Common myeloid progenitor, CD34-positive (primary cell): Measurements from ENCODE around the gene PDE3A.

ENCODE experiments used
- CTCF ChIA-PET: fragments of 350-600 bp; sonication (Branson Sonifier 250); formaldehyde crosslinking; loops from one replicate; lab custom pipeline; 2021; ENCODE audit warnings: antibody characterized with exemption; lab: Charles Lee
- POLR2A ChIA-PET: fragments of 350-600 bp; sonication (Branson Sonifier 250); formaldehyde crosslinking; loops from one replicate; lab custom pipeline; 2021; ENCODE audit warnings: antibody characterized with exemption; lab: Charles Lee
- DNase-seq, 3 donors: peaks; one replicate each; pipeline versions ENCODE4 v3.0.0 to v3.0.0-alpha.2; 2013
- H3K27ac ChIP-seq, 2 experiments: 1 replicate in 1 of 2; 2 replicates in 1 of 2; pipeline ENCODE4 v1.7.0; 2013; ENCODE audit warnings: inconsistent platforms in 2 of 2, low read length in 2 of 2, mild to moderate bottlenecking in 2 of 2, low read depth in 1 of 2, moderate library complexity in 1 of 2; ENCODE audit not compliant: severe bottlenecking in 2 of 2, insufficient read depth in 1 of 2, poor library complexity in 1 of 2
- H3K27me3 ChIP-seq, 5 experiments: replicated peaks in 2 of 5; 1 replicate in 3 of 5; 2 replicates in 2 of 5; pipeline versions ENCODE4 v1.6.1 to v1.7.0; 2013; ENCODE audit warnings: low read length in 4 of 5, mild to moderate bottlenecking in 2 of 5, moderate library complexity in 2 of 5, inconsistent platforms in 1 of 5; ENCODE audit not compliant: insufficient read depth in 5 of 5, control insufficient read depth in 4 of 5
- H3K36me3 ChIP-seq, 4 experiments: 1 replicate in 2 of 4; 2 replicates in 2 of 4; pipeline versions ENCODE4 v1.6.1 to v1.7.0; 2013; ENCODE audit warnings: low read length in 3 of 4, control low read depth in 1 of 4, mild to moderate bottlenecking in 1 of 4; ENCODE audit not compliant: control insufficient read depth in 4 of 4, insufficient read depth in 4 of 4
- H3K4me1 ChIP-seq, 4 experiments: 1 replicate in 3 of 4; 2 replicates in 1 of 4; pipeline versions ENCODE4 v1.6.1 to v1.7.1; 2013; ENCODE audit warnings: low read length in 3 of 4, mild to moderate bottlenecking in 3 of 4, control low read depth in 1 of 4, inconsistent platforms in 1 of 4, moderate library complexity in 1 of 4; ENCODE audit not compliant: control insufficient read depth in 4 of 4, insufficient read depth in 4 of 4; ENCODE audit errors: control extremely low read depth in 1 of 4
- H3K4me3 ChIP-seq, 7 experiments: 1 replicate in 4 of 7; 2 replicates in 3 of 7; pipeline versions ENCODE4 v1.5.1 to v1.7.0; 2013; ENCODE audit warnings: mild to moderate bottlenecking in 7 of 7, low read length in 6 of 7, moderate library complexity in 6 of 7, inconsistent platforms in 2 of 7, low read depth in 2 of 7, control low read depth in 1 of 7; ENCODE audit not compliant: insufficient read depth in 4 of 7, control insufficient read depth in 1 of 7; ENCODE audit errors: extremely low read depth in 1 of 7
- H3K9me3 ChIP-seq, 5 experiments: 1 replicate in 4 of 5; 2 replicates in 1 of 5; pipeline versions ENCODE4 v1.6.1 to v1.7.1; 2013; ENCODE audit warnings: low read length in 4 of 5, mild to moderate bottlenecking in 2 of 5, inconsistent platforms in 1 of 5, low read depth in 1 of 5, moderate library complexity in 1 of 5; ENCODE audit not compliant: control insufficient read depth in 4 of 5, insufficient read depth in 2 of 5; ENCODE audit errors: control extremely low read depth in 1 of 5
- WGBS: methylation state at CpG from one replicate; pipeline ENCODE4 v1.1.5; 2013; ENCODE audit not compliant: insufficient coverage; 5-methylcytosine and 5-hydroxymethylcytosine counted together

PDE3A gene

DNA sequence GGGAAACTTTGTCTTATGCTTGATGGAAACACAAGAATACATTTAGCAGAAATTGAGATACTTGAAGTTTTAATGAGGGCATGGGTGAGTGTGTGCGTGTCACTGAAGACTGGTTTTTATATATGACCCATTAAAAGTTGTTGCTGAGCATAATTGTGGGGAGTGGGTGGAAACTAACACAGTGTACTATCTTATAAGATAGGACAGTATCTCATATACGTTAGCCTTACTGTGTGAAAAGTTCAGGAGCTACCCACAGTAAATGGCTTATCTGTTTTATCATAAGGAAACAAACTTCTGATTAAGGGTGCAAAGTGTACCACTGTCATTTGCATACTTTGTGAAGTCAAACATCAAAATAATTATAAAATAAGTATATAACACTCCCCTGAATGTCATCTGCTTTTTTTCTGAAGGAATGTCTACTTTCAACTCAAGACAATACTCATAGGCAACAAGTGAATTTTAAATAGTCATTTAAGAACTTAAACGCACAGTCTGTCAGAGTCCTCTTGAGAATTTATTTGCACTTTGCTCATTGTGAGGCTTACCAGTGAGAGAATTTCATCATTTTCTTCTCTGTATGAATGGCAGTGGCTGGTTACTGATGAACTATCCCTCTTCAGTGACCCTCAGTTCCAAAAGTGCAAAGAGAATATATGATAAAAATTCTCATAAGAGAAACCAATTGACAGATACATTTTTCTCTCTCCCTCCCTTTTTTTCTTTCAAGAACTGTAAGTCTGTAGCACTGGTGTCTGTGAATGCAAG, 4.2 kb downstream of the PDE3A start:
- Histone ChIP-seq H3K27ac (no peak overlapping the region), H3K36me3 (no peaks in the 10 kb centered on the region), H3K27me3 (peaks cover 3 to 19% (median 14%) of the 10 kb centered on the region in 5 experiments), H3K4me1 (peaks cover 8 to 26% (median 24%) of the 10 kb centered on the region in 4 experiments), H3K9me3 (no peaks in the 10 kb centered on the region), H3K4me3 (no peak overlapping the region)
- DNase-seq, result no peak
- CTCF ChIA-PET, result no interaction called here
- 52% methylated on average over 2 of the region's 3 CpGs for WGBS
- POLR2A ChIA-PET, result no interaction called here

DNA sequence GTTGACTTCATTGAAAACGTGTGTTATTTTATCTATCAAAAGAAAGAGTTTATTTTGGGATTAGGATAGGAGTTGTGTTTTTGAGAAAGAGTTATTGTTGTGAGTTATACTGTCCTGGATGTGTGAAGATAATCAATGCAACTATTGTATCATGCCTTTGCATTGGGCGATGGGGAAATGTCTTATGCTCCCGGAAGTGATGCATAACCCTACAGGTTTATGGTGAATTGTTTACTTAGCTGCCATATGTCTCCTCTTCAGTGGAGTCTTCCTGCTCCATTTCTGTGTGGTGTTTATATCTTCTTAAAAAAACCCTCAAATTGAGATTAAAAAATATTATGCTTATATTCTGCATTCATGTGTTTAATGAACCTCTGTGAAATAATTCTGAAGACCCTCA, 6.5 kb downstream of the PDE3A start:
- ChIA-PET CTCF (no interaction called here), POLR2A (no interaction called here)
- H3K27me3 ChIP-seq, result peaks cover 3 to 19% (median 14%) of the 10 kb centered on the region in 5 experiments
- no peaks in the 10 kb centered on the region for H3K9me3 ChIP-seq
- no peaks in the 10 kb centered on the region for H3K36me3 ChIP-seq
- no peak overlapping the region for H3K4me3 ChIP-seq
- DNase-seq, result no peak
- no peak overlapping the region for H3K27ac ChIP-seq
- 100% methylated on average over 3 of the region's 3 CpGs for WGBS
- H3K4me1 ChIP-seq, result peaks cover 4 to 8% (median 6%) of the 10 kb centered on the region in 4 experiments

DNA sequence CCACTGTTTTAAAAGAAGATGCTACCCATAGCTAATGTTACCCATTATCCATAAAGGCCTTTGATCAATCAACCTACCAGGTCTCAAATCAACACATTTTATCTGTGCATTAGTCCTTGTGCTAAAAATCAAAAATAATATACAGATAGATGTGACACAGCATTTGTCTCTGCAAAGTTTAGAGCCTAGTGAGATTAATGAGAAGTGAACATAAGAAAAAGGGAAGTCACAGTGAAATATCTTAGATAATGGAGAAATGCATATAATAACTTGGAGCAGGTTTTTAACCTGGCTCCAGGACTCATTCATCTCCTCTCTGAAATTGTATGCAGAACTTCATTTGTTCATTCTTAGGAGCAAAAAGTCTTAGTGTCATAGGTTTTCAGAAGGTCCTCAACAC, 7.2 kb downstream of the PDE3A start:
- H3K4me1 ChIP-seq, result peaks cover 0 to 2% (median 2%) of the 10 kb centered on the region in 4 experiments
- no peak overlapping the region for H3K4me3 ChIP-seq
- CTCF ChIA-PET, result interaction anchor here (0.5 to 3.1 kb wide), 5 partner anchors 35 to 1475 kb away, joined by 3 to 20 read pairs (median 9); no protein-coding TSS in a partner anchor
- H3K27ac ChIP-seq, result no peak overlapping the region
- peaks cover 2 to 15% (median 12%) of the 10 kb centered on the region in 5 experiments for H3K27me3 ChIP-seq
- peak in 2 of 3 donors; percentile 34 to 67 for DNase-seq
- POLR2A ChIA-PET, result no interaction called here
- no peaks in the 10 kb centered on the region for H3K36me3 ChIP-seq
- no peaks in the 10 kb centered on the region for H3K9me3 ChIP-seq

DNA sequence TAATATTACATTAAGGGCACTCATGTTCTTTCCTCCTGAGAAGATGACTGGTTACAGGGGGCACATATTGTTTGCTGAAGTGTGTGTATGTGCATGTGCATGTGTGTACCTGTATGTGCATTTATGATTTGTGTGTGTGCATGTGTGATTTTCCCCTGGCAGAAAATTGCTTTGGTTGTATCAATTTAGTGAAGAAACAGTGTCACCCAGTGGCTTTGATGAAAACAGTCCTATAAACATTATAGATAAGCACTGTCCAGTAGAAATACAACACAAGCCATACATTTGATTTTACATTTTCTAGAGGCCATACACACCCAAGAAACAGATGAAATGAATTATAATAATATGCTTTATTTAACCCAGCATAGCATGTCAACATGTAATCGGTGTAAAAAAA, 8.6 kb downstream of the PDE3A start:
- Histone ChIP-seq H3K27me3 (peaks cover 0 to 8% (median 2%) of the 10 kb centered on the region in 5 experiments), H3K36me3 (no peaks in the 10 kb centered on the region), H3K27ac (no peak overlapping the region), H3K4me1 (peaks cover 0 to 2% (median 0%) of the 10 kb centered on the region in 4 experiments), H3K4me3 (no peak overlapping the region), H3K9me3 (no peaks in the 10 kb centered on the region)
- POLR2A ChIA-PET, result no interaction called here
- DNase-seq, result peak; percentile 55 to 65 (median 64)
- WGBS, result no CpG with 5 or more reads among the region's 1 CpG
- CTCF ChIA-PET, result interaction anchor here (0.7 to 3.1 kb wide), 11 partner anchors 13 to 763 kb away, joined by 3 to 20 read pairs (median 4); no protein-coding TSS in a partner anchor

DNA sequence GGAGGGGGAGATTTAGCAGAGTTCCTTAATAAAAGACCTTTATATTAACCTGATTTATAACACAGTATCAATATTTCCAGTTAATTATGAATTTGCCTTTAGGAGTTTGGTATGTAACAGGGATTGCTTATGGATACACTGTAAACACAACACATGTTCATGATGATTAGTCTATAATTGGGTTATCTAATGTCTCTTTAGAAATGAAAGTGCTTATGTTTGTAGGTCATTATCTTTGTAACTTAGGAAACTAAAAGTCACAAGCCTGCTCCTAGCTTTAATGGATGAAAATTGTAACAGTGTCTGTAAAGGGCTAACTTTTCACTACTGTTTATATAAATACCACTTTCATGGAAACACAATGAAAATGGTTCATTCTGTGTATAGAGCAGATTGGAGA, 9.4 kb downstream of the PDE3A start:
- H3K9me3 ChIP-seq, result no peaks in the 10 kb centered on the region
- H3K27me3 ChIP-seq, result peaks cover 0 to 5% (median 0%) of the 10 kb centered on the region in 5 experiments
- H3K4me3 ChIP-seq, result no peak overlapping the region
- ChIA-PET POLR2A (no interaction called here), CTCF (interaction anchor here (0.9 to 3.1 kb wide), 6 partner anchors 28 to 638 kb away, joined by 3 to 20 read pairs (median 4); no protein-coding TSS in a partner anchor)
- H3K27ac ChIP-seq, result no peak overlapping the region
- no peaks in the 10 kb centered on the region for H3K36me3 ChIP-seq
- peaks cover 0 to 2% (median under 1%) of the 10 kb centered on the region in 4 experiments for H3K4me1 ChIP-seq
- no peak for DNase-seq

DNA sequence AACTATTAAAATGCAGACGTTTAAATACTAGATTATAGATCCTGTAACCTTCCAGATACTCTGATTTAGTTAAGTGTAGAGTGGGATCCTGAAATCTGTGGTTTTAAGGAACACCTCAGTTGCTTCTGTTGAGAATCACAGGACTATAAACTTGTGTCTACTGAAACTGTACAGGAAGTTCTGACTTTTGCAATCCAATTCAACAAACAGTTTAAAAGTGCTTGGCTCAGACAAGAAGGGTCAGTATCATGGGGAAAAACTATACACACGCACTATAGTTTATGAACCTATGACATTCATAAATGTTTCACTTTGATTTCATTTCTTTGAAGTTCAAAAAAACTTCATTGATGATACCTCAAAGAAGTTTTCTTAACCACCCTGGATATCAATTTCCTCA, 13.8 kb downstream of the PDE3A start:
- no peak overlapping the region for H3K27ac ChIP-seq
- ChIA-PET POLR2A (no interaction called here), CTCF (interaction anchor here (0.6 kb wide), 1 partner anchor 169 kb away, joined by 5 read pairs; no protein-coding TSS in a partner anchor)
- no peaks in the 10 kb centered on the region for H3K36me3 ChIP-seq
- no peaks in the 10 kb centered on the region for H3K27me3 ChIP-seq
- no peaks in the 10 kb centered on the region for H3K9me3 ChIP-seq
- WGBS, result 80% methylated on average over 1 of the region's 2 CpGs
- peaks cover 0 to 2% (median under 1%) of the 10 kb centered on the region in 4 experiments for H3K4me1 ChIP-seq
- H3K4me3 ChIP-seq, result no peak overlapping the region
- no peak for DNase-seq

DNA sequence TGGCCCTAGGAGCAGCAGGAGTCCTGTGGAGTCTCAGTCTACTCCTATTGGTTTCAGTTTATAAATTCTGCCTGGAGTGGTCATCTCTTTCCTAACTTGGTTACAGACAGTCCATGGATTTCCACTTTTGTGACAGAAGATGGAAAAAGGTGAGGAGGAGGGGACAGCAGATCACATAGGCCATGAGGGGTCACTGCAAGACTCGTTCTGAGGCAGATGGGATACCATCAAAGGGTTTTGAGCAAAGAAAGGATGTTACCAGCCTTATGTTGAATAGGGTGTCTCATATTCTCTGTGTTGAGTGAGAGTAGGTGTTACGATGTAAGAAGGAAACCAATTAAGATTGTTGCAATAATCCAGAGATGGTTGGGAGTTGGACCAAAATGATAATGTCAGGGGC, 15.3 kb downstream of the PDE3A start:
- CTCF ChIA-PET, result interaction anchor here (0.5 kb wide), 1 partner anchor 13 kb away, joined by 3 read pairs; no protein-coding TSS in a partner anchor
- 100% methylated on average over 2 of the region's 2 CpGs for WGBS
- no peaks in the 10 kb centered on the region for H3K36me3 ChIP-seq
- POLR2A ChIA-PET, result no interaction called here
- no peak overlapping the region for H3K27ac ChIP-seq
- DNase-seq, result no peak
- H3K27me3 ChIP-seq, result no peaks in the 10 kb centered on the region
- no peak overlapping the region for H3K4me3 ChIP-seq
- H3K4me1 ChIP-seq, result peaks cover 0 to 2% (median under 1%) of the 10 kb centered on the region in 4 experiments
- H3K9me3 ChIP-seq, result no peaks in the 10 kb centered on the region
